Measurements from ENCODE around the gene CAMTA2. TPM values are rescaled to one million over a fixed set of nuclear protein-coding genes. Genes with fewer than 3 reads are reported as not detected.

The CAMTA2 gene
- total RNA-seq, 1 donor from 2014 or later: 0.34 TPM

DNA sequence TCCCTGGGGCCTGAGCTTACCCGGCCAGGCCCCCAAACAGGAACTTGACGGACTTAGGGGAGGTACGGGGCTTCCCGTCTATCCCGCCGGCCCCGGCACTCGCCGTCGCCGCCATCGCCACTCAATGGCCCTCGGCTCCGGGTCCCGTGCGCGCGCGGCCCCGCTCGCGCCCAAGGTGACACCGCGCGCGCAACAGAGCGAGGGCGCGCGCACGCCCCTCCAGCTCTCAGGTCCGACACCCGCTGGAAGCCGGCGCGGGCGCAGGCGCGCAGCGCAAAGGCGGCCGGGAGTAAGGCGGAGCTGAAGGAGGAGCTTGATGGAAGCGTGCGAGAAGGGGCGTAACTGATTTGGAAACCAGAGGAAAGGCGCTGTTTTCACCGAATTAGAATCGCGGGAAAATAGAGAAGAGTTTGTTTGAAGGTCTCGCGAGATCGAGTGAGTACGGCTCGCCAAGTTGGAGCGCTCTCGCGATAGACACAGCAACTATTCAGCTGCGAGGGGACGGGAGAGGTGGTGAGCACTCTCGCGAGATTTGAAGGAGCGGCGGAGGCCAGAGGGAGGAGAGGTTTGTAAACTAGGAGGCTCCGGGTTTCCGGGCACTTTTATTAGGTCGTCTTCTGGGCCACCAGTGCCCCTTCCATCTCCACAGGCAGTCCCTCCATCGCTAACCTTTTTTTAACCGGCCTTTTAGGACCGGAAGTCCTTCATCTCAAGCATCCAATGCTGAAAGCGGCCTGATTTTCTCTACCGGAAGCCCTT lies 47.5 kb downstream of the CAMTA2 start, which contains the start of the genes RNF167 and SLC25A11:
RNF167 (plus strand) TSS at position 473 of the 759 bp plus-strand sequence. CDS start 642 bp downstream, outside the sequence.
SLC25A11 (minus strand) TSS at position 251 of the 759 bp plus-strand sequence; CDS start at position 115, 136 bp downstream.
- H3K79me2 ChIP-seq (ENCODE audit: low read depth): peaks cover 65% of the 10 kb centered on the region
- no peaks in the 10 kb centered on the region for H3K9me3 ChIP-seq (ENCODE audit: low read depth)
- TF ChIP-seq EZH2 (IDR thresholded peaks at IDR 0.05) (no peak), EZH2phosphoT487 (IDR thresholded peaks at IDR 0.05) (no peak)
- TF ChIP-seq, protein P1, sequence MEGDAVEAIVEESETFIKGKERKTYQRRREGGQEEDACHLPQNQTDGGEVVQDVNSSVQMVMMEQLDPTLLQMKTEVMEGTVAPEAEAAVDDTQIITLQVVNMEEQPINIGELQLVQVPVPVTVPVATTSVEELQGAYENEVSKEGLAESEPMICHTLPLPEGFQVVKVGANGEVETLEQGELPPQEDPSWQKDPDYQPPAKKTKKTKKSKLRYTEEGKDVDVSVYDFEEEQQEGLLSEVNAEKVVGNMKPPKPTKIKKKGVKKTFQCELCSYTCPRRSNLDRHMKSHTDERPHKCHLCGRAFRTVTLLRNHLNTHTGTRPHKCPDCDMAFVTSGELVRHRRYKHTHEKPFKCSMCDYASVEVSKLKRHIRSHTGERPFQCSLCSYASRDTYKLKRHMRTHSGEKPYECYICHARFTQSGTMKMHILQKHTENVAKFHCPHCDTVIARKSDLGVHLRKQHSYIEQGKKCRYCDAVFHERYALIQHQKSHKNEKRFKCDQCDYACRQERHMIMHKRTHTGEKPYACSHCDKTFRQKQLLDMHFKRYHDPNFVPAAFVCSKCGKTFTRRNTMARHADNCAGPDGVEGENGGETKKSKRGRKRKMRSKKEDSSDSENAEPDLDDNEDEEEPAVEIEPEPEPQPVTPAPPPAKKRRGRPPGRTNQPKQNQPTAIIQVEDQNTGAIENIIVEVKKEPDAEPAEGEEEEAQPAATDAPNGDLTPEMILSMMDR (IDR thresholded peaks at IDR 0.05): no peak
- Mint-ChIP-seq H3K27ac (peak within 1 kb of the TSS; percentile 100), H3K27me3 (ENCODE audit: insufficient read depth, low read depth) (peaks cover 6% of the 10 kb centered on the region), H3K4me1 (peaks cover 25% of the 10 kb centered on the region), H3K4me3 (peak within 1 kb of the TSS; percentile 96), H3K36me3 (peaks cover 20% of the 10 kb centered on the region), H3K9me3 (no peaks in the 10 kb centered on the region)
- H3F3A ChIP-seq (ENCODE audit: low read depth): peaks cover 53% of the 10 kb centered on the region
- peak within 1 kb of the TSS; percentile 78 for H3K4me3 ChIP-seq
- peaks cover 35% of the 10 kb centered on the region for H4K20me1 ChIP-seq (ENCODE audit: low read depth)
- peak within 1 kb of the TSS; percentile 100 for H3K4me2 ChIP-seq
- peaks cover 16% of the 10 kb centered on the region for H3K4me1 ChIP-seq
- H3K27me3 ChIP-seq: no peaks in the 10 kb centered on the region
- H3K36me3 ChIP-seq: no peaks in the 10 kb centered on the region
- H3K27ac ChIP-seq: peak within 1 kb of the TSS; percentile 89
- H2AFZ ChIP-seq (replicated peaks): peak within 1 kb of the TSS; percentile 77
- H3K9ac ChIP-seq: peak within 1 kb of the TSS; percentile 96
- DNase-seq (ENCODE audit: low spot score): peak; percentile 100

GRCh38 chr17:4939546-4939795 lies 48.0 kb downstream of the CAMTA2 start:
- peak overlapping the region; percentile 96 for H3K4me3 Mint-ChIP-seq
- Histone ChIP-seq H3K27ac (peak overlapping the region; percentile 89), H3K4me2 (peak overlapping the region; percentile 100), H2AFZ (replicated peaks) (peak overlapping the region; percentile 77), H3K4me1 (peaks cover 16% of the 10 kb centered on the region), H3K27me3 (no peaks in the 10 kb centered on the region), H3K9ac (peak overlapping the region; percentile 96), H4K20me1 (ENCODE audit: low read depth) (peaks cover 30% of the 10 kb centered on the region), H3K36me3 (no peaks in the 10 kb centered on the region), H3K4me3 (peak overlapping the region; percentile 78), H3K9me3 (ENCODE audit: low read depth) (no peaks in the 10 kb centered on the region), H3F3A (ENCODE audit: low read depth) (peaks cover 48% of the 10 kb centered on the region), H3K79me2 (ENCODE audit: low read depth) (peaks cover 60% of the 10 kb centered on the region)
- peaks cover 5% of the 10 kb centered on the region for H3K27me3 Mint-ChIP-seq (ENCODE audit: insufficient read depth, low read depth)
- peaks cover 25% of the 10 kb centered on the region for H3K4me1 Mint-ChIP-seq
- TF ChIP-seq, protein P1 (IDR thresholded peaks at IDR 0.05): no peak
- TF ChIP-seq EZH2 (IDR thresholded peaks at IDR 0.05) (no peak), EZH2phosphoT487 (IDR thresholded peaks at IDR 0.05) (no peak)
- DNase-seq (ENCODE audit: low spot score): no peak
- no peaks in the 10 kb centered on the region for H3K9me3 Mint-ChIP-seq
- H3K36me3 Mint-ChIP-seq: peaks cover 20% of the 10 kb centered on the region
- H3K27ac Mint-ChIP-seq: peak overlapping the region; percentile 97

GRCh38 chr17:4938688-4939545 lies 48.6 kb downstream of the CAMTA2 start:
- peak overlapping the region; percentile 78 for H3K4me3 ChIP-seq
- TF ChIP-seq, protein P1 (IDR thresholded peaks at IDR 0.05): no peak
- no peak for TF ChIP-seq EZH2 (IDR thresholded peaks at IDR 0.05)
- TF ChIP-seq EZH2phosphoT487 (IDR thresholded peaks at IDR 0.05): no peak
- peaks cover 16% of the 10 kb centered on the region for H3K4me1 ChIP-seq
- no peaks in the 10 kb centered on the region for H3K36me3 ChIP-seq
- DNase-seq (ENCODE audit: low spot score): no peak
- H3K4me2 ChIP-seq: peak overlapping the region; percentile 100
- H3K27me3 ChIP-seq: no peaks in the 10 kb centered on the region
- peak overlapping the region; percentile 77 for H2AFZ ChIP-seq (replicated peaks)
- peaks cover 56% of the 10 kb centered on the region for H3K79me2 ChIP-seq (ENCODE audit: low read depth)
- peaks cover 2% of the 10 kb centered on the region for H3K27me3 Mint-ChIP-seq (ENCODE audit: insufficient read depth, low read depth)
- peak overlapping the region; percentile 96 for H3K9ac ChIP-seq
- H3K9me3 Mint-ChIP-seq: no peaks in the 10 kb centered on the region
- peaks cover 25% of the 10 kb centered on the region for H3K4me1 Mint-ChIP-seq
- peaks cover 17% of the 10 kb centered on the region for H3K36me3 Mint-ChIP-seq
- peak overlapping the region; percentile 89 for H3K27ac ChIP-seq
- peaks cover 30% of the 10 kb centered on the region for H4K20me1 ChIP-seq (ENCODE audit: low read depth)
- peaks cover 43% of the 10 kb centered on the region for H3F3A ChIP-seq (ENCODE audit: low read depth)
- H3K9me3 ChIP-seq (ENCODE audit: low read depth): no peaks in the 10 kb centered on the region
- H3K27ac Mint-ChIP-seq: peak overlapping the region; percentile 97
- H3K4me3 Mint-ChIP-seq: peak overlapping the region; percentile 96

All from neural progenitor cell (in vitro differentiated cells).